NK-92 treated with Interleukin-12 subunit alpha and Interleukin-12 subunit beta, amount 100 ng/mL, for 24 hours (cell line): Measurements from ENCODE around the gene THSD7A.

Source experiments
- DNase-seq: peaks from one replicate; lab custom pipeline; 2025; lab: John Stamatoyannopoulos, UW

THSD7A gene

DNA sequence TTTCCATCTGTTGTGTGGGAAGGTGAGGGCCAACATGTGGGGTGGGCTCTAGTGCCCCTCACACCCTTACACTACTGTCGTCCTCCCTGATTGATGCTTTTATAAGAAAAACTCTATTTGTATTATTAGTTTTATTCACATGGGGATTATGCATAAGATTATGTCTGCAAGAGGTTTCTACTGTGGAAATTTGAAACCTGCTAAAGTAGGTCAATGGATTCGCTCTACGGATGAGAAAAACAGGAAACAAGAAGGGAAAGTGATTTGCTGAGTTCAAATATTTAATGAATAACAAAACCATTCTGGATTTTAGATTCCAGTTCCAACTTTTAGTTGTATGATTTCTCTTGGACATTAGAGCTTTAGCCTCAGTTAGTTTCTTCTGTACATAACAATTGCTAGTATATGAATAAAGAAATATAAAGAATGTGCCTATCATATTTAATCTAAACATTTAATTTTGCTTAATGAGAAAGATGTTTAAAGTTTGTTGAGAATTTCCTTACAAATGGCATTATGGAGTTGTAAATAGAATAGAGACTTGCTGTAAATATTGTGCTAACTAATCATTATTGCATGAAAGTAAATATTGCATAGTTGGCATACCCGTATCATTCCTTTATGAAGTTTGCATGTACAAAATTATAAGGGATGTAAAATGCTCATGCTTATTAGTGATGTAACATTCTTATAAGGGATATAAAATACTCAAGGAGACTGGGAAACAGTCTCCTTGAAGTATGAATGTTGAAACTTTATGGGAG lies 193.8 kb downstream of the THSD7A start:
- DNase-seq, result no peak

DNA sequence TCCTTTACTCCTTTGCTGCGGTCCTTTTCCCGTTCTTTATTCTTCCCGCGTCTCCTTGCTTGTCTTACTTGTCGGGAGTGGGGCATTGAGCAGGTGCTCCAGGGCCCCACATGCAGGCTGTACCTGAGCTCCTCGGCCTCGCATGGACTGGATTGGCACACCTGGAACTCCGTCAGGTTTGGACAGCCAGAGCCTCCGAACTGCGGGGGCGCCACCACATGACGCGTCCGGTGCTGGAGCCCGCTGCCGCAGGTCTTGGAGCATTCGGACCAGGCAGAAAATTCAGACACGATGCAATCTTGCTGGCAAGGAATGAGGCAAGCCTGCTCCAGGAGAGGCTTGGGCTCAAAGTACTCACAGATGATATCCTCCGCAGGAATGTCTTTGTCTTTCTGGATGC lies 195.7 kb downstream of the THSD7A start:
- DNase-seq, result no peak

DNA sequence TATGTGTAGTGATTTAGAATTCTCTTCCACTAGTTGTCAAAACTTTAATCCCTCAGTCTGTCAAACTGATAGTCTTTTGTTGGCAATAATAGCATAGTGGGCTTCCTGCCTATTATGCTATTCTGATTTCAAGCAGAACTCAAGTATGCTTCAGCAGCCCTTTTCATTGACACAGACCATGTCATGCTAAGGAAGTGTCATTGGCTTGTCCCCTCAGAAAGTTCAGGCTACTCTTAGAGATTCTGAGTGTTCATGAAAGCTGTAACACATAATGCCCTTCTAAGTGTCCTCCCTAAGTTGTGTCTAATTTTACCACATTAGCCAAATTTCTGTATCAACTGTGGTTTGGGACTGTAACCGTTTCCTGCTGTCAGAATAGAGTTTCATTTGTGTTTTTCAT lies 198.7 kb downstream of the THSD7A start:
- no peak for DNase-seq

DNA sequence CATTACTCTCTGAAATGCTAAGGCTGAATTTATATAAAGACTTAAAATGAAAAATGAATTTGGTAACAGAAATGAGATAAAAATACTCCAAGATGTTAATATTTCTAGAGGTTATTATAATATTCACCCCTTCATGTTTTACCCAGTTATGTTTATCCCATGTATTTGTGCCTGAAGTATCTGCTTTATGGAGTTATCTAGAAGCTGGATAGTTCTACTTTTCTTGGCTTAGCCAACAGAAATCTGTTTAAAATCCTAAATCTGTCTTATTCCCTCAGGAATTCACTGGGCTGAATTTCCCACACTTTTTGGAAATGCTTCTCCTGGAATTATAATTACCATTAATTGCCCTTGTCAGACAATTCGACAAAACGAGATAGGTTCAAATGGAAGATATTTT lies 201.6 kb downstream of the THSD7A start:
- DNase-seq, result no peak

DNA sequence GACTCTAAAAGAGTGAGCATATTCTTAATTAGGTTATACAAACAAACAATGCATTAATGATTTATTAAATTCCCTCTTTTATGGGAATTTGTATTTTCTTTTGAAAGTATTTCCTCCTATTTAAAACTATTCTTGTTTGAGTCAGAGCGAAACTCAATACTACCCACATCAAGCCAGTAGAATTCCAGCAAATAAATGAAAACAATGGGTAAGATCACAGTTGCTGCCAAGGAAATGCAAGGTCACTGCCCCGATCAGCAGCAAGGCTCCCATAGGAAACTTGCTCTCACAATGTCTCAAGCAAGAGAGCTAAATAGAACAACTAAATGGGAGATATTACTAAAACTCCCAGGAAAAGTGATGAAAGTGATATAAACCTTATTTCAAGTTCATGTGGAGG lies 206.3 kb downstream of the THSD7A start:
- DNase-seq, result no peak

DNA sequence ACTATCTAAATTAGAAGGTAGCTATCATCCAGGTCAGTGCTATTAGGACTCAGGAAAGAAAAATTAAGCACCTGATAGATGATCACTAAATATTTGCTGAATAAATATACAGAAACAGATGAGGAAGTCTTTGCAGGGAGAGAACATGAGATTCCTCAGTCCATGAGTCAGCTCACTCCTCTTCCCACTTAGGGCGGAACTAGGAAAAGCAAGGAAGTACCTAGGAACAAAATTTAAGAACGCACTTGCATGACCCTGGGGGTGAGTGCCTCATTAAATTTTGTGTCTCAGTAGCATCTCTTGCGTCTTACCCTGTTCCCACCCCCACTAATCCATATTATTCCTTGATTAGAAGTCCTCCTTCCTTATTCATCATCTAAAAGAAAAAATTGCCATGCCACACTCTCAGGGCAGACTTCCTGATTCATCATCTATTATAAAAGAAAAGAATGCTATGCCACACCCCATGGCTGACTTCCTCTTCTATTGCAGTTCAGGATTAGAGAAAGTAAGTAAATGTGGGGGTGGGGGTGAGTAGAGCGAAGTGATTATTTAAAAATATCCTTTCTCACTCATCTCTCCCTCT lies 208.8 kb downstream of the THSD7A start:
- DNase-seq, result no peak

DNA sequence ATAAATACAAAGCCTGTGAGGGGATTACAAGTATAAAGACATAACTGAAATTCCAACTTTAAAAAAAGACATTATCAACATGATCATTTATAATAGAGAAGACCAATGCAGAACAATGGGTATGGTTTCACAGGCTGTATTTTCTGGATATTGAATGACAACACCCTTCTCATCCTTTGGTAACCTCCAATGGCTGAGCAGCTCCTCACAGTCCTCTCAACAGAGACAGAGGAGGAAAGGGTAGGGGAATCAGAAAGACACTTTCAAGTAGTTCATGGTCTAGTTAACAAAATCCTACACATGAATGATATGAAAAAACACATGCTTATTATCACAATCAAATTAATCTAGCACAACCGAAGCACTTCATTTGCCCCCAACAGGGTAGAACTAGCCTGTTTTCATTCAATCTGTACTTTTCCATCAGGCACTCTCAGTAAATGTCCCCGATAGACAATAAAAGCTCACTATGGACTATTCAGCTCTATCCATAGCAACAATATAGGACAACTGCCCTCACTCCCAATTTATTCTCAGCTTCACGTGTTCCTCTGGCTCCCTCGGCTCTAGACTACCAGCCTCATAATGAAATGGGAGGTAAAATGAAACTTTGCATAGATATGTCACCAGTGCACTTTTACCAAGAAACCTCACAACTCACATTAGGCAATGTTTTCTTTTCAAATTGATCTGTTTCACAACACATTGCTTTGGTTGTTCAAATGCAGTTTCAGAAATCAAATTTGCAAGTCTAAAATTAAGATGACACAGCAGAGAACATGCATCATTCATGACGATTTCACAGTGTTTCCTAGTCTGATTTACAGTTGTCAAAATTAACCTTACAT lies 211.4 kb downstream of the THSD7A start:
- no peak for DNase-seq

GRCh38 chr7:11616466-11616865 lies 215.5 kb downstream of the THSD7A start:
- DNase-seq, result no peak

DNA sequence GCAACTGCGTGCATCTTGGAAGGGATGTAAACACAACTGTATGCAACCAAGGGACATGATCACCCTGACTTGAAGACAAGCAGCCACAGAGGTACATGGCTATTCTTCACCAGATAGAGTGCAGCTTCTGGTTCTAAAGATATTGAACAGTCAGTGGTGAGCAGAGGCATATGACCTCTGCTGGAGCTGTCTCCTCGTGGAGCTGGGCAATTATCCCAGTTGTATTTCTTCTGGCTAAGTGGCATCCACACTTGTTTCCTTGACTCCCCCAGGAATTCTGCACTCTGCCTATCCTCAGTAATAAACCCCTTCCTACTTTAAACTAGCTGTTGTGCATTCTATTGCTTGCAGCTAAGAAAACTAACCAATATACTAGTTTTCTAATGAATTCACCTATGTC lies 216.8 kb downstream of the THSD7A start:
- no peak for DNase-seq

DNA sequence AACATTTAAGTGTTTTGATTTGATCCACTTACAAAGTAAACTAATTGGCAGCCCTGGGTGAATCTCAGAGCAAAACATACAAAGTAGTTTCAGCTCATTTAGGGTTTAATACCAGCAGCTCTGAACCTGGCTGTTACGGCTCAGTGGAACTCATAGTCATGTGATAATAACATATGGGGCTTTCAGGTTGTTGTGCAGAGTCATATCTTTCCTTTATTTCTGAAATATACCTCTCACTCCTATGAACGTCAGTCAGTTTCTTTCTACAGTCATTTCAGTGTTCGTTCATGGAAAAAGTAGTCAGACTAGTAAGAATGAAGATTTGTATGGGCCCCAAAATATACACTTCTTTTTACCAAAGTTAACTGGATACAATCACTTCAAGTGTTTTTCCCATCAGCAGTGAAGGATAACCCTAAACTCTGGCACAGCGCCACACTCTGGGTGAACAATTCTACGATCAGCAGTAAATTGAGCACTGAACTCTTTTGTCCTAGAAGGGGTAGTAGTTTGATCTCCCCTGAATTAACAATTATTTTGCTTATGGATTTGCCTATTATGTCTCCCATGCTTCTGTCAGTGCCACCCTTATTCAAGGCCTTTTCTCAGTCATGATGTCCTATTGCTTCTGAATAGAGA lies 218.6 kb downstream of the THSD7A start:
- DNase-seq, result no peak

- DNase-seq, result no peak
Observed at GRCh38 chr7:11612737-11613136, 219.3 kb downstream of the THSD7A start.

GRCh38 chr7:11609096-11609670 lies 222.8 kb downstream of the THSD7A start:
- no peak for DNase-seq

GRCh38 chr7:11607686-11608085 lies 224.3 kb downstream of the THSD7A start:
- no peak for DNase-seq

DNA sequence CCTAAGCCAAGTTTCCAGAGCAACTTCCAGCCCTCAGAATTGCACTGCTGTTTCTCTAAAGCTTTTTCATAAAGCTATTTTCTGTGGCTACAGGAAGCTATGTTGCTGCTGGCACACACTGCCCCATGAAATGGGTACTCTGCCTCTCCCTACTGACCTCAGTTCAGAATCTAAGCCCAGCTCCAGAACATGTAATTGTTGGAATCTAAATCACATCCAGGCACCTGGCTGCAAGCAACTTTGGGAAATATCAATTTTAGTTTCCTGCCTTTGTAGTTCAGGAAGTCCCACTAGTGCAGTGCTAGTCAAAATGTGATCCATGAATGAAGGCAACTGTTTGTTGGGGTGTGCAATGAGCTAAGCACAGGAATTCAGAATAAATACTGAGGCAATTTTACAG lies 226.2 kb downstream of the THSD7A start:
- DNase-seq, result no peak

- no peak for DNase-seq
Observed at GRCh38 chr7:11604505-11604904, 227.5 kb downstream of the THSD7A start.

DNA sequence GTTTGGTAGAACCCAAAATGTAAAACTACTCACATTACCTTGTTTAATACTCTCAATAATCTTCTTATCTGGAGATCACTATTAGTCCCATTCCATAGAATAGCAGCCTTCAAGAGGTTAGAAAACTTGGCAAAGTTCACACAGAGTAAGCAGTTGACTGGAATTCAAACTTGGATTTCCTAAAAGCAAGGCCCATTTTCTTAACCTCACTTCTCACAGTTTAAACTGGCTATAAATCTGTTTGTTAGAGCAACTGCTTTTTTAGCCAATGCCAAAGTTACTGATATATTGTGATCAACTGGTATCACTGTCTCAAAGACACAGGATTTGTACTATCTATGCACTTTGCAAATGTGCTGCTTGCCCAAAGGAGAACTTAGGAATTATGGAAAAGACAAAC lies 230.2 kb downstream of the THSD7A start:
- DNase-seq, result no peak

DNA sequence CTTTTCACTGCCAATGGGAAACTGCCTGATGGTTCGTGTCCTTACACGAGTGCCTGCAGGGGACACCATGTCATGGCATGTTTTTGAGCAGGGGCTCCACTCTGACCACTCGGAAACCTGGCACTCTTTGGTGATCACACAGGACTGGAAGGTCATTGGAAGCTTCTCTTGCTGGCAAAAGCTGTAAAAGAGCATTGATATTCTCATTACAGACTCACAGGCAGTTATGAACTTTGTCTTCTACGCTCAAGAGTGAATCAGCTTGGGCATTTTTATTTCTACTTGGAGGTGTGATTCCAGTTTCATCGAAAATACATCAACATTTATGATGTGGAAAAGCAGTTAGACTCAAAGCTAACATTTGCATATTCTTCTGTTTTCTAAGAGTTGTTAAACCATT lies 238.7 kb downstream of the THSD7A start:
- no peak for DNase-seq

DNA sequence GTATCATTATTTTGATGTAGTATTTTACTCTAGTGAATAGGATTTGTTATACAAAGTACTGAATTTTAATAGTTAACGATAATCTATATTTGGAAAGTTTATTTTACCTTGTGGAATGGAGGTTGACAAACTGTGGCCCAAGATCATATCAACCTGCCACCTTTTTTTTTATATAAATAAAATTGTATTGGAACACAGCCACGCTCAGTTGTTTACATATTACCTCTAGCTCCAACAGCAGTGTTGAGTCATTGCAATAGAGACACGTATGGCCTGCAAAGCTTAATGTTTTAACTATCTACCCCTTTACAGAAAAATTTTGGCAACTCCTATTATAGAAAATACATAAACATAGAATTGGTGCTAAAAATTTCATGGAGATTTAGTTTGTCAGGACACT lies 239.3 kb downstream of the THSD7A start:
- no peak for DNase-seq

- DNase-seq, result no peak
Observed at GRCh38 chr7:11591943-11592342, 240.1 kb downstream of the THSD7A start.

- no peak for DNase-seq
Observed at GRCh38 chr7:11591055-11591633, 240.9 kb downstream of the THSD7A start.

DNA sequence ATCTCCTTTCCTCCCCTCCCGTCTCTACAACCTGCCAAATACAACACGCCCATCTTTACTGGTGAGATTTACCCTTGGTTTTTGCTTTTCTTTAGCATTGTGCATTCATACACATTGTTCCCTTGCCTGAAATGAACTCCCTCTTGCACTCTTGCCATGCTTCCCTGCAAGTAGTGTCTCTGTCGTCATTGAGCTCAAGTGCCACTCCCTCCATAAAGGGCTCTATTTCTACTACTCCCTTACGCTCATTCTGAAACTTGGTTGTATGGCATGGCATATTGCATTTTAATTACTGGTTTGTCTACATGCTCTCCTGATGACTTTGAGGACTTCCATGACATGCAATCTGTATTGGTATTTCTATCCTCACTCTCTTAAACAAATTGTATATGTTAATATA lies 242.7 kb downstream of the THSD7A start:
- DNase-seq, result no peak

DNA sequence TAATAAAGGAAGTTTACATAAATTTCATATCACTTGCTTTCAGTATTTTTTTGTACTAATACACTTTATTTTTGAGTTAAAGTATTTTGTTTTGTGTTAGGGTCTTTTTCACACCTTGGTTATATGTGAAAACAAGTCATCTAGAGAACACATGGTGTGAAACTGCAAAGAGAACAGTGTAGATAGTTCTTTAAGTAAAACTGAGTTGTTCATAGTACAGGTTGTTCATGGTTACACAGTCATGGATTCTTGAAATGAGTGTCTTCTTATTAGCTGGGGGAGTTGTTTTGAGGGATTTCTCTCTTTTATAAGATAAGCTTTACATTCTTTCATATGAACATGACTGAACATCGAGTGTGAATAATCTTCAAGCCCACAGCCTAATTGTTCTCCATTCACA lies 244.2 kb downstream of the THSD7A start:
- DNase-seq, result no peak
